COR-L47 (cell line): ENCODE results near the gene RGS8.

ENCODE experiments used
- DNase-seq: peaks from one replicate; lab custom pipeline; 2025; lab: John Stamatoyannopoulos, UW

Gene RGS8

GRCh38 chr1:182671750-182672486 lies 12.5 kb downstream of the RGS8 start:
- peak; percentile 72 for DNase-seq

DNA sequence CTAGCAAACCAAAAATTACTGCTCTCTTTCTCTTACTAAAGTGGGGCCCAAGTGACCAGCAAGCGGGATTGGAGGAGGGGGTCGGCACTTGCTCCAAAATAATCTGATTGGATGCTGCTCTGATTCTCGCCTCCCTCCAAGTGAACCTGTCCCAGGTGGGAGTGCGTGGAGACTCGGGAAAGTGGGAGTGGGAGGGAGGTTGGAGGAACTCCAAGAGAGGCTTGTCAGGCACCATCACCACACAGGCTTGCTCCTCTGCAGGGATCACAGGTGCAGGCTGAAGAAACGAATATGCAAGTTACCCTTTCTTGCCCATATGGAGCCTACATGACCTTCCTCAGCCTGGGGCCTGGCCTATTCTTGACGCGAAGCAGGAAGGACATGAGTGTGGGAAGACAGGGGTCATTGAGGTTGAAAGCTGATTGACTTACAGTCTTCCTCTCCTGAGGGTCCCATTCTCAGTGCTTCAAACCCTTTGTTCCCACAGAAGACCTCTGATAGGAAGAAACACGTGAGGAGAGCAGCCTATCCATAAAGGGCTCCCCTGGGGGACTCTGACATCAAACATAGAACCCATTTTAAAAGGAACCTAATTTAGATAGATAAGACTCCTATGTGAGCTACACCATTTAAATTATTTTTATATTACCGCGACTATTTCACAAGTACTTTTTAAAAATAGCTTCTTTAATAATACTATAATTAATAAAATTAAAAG lies 14.2 kb downstream of the RGS8 start:
- DNase-seq = no peak

DNA sequence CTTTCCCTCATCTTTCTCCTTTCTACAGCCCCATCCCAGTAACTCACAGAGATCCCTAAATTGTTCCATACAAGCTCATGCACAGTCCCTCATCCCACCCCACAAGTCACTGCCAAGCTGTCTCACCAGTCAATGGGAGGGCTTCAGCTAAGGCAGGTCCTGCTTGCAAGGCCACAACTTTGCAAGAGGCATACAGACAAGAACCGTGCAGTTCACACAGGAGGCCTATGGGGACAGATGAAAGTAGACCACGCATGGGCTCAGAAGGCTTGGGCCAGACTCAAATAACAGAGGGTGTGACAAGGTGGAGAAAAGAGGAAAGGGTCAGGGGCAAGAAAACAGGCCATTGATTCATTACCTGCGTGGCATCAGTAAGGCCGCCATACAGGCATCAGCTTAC lies 15.1 kb downstream of the RGS8 start:
- no peak for DNase-seq

- no peak for DNase-seq
Measured at GRCh38 chr1:182668521-182669054, 15.8 kb downstream of the RGS8 start.

DNA sequence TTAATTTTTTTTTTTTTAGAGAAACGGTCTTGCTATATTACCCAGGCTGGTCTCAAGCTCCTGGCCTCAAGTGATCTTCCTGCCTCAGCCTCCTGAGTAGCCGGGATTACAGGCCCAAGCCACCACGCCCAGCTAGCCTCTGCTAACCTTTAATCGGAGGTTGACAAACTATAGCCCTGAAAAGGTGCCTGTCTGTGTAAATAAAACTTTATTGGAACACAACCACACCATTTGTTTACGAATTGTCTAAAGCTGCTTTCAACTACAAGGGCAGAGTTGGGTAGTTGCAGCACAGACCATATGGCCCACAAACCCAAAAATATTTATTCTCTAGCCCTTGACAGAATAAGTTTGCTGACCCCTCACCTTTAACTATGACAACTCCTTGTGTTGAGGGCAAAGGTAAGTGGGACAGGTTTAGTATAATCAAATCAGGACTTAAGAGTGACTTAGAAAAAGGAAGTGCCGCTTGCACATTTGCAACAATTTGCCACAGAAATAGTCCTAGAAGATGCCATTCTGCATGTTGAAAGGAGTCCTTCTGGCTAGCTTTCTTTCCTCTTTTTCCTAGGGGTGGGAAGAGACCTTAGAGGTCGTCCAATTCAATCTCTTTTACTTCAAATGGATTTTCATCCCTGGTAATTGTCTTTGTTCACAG lies 16.4 kb downstream of the RGS8 start:
- no peak for DNase-seq

DNA sequence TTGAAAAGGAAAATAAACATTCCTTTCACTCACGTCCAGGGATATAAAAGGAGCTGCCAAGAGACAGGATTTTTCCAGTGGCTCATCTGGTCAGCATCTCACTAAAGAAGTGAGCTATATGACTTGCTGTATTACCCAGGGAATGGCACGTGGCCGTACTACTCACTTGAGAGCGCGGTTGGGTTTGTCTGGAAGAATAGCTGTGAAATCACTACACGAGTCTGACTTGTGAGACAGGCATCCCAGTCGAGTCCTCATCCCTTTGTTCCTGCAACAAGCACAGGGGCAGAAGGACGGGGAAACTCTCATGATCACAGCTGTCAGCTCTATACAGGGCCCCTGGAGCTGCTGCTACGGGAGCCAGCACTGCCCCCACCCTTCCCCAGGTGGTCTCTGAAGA lies 17.7 kb downstream of the RGS8 start:
- no peak for DNase-seq

GRCh38 chr1:182664296-182664695 lies 20.1 kb downstream of the RGS8 start:
- no peak for DNase-seq

- no peak for DNase-seq
Measured at GRCh38 chr1:182662956-182663355, 21.4 kb downstream of the RGS8 start.

DNA sequence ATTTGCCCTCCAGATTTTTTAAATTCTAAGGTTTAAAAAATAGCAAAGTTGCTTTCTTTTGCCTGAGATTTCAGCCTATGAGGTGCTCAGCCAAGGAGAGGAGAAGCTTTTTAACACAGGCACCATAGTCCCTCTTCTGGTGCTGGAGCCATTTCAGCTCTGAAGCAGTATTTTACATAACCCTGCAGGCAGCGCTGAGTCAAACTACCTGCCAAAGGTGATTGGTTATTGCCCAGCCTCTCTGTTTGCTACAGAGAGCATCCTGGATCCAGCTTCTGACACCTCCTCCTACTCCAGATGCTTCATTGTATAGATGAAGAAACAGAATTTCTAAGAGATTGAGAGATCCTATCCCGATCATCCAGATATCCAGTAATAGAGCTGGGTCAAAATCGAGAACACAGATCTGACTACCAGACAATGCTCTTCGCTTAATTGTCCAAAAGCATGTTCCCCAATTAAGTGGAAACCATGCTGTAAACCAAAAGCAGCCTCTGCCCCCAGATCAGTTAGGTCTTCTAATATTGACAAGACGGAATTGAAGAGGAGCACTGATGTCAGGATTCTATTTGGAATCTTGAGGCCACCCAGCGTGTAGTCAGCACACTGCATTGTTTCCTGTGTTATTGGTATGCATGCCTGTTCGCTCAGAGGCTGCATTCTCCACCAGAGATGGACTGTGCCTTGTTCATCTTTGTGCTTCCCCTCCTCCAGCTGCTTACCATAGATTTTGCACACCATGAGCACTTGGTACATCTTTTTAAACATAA lies 22.1 kb downstream of the RGS8 start:
- no peak for DNase-seq

DNA sequence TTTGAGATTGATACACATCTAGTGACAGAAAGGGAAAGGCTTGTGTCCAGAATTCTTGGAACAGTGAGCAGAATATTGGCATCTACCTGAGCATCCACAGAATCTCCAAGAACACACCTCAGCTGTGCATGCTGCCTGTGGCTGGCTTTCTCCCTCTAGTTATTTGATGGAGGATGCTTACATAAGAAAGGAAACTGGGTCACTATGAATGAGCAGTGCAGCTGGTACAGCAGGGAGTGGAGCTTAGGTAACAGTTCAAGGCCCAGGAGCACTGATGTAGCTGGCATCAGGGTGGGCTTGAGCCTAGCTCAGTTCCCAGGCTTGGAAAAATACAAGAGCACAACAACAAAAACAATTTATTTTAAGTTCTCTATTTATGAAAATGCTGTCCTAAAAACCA lies 26.3 kb downstream of the RGS8 start:
- DNase-seq = no peak

- DNase-seq = no peak
Measured at GRCh38 chr1:182656842-182657397, 27.5 kb downstream of the RGS8 start.

DNA sequence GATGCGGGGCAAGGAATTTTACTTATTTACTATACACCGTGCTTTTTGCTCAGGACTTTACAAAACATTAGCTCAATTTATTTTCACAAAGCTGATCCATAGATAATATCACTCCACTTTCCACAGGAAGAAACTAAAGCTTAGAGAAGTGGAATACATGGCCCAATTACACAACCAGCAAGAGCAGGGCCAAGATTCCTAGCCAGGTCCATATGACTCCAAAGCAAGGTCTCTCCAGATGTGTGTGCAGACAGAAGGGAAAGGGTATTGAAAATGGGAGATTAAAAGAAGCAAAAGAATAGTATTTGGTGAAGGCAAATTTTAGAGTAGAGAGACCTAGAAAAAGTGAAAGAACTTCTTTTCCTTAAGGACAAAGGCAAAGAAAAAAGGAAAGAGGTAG lies 30.4 kb downstream of the RGS8 start:
- DNase-seq = no peak

DNA sequence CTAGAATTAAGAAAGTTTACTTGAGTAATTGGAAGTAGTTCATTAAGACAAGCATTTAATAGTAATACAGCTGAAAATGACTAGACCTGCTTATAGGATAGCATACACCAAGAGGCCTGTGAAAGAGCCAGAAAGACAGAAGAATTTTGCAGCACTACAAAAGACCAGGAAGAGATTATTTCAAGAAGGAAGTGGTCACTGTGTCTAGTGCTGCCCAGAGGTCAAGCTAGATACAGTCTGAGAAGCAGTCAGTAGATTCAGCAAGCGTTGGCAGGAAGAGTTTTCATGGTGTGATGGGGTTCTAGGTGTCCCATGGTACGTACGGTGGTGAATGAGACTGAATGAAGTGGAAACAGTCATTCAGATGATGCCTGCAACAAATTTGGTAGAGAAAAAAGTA lies 31.5 kb downstream of the RGS8 start:
- DNase-seq = no peak

- no peak for DNase-seq
Measured at GRCh38 chr1:182651339-182651724, 33.1 kb downstream of the RGS8 start.

GRCh38 chr1:182650678-182651338 lies 33.6 kb downstream of the RGS8 start:
- DNase-seq = no peak

DNA sequence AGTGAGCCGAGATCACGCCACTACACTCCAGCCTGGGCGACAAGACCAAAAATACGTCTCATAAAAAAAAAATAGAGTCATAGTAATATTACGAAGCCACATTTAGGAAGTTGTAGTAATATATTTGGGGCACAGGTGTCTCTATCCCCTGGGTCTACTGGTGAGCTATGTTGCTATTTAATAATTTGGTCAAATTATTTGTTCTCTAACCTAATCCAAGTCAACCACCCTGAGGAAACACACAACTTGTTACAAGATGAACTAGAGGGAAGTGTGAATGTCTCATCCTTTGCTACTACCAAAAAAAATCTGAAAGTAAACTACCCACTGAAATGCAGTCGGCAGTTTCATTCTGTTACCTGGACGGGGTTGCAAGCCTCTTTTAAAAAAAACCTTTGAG lies 35.3 kb downstream of the RGS8 start:
- DNase-seq = no peak

DNA sequence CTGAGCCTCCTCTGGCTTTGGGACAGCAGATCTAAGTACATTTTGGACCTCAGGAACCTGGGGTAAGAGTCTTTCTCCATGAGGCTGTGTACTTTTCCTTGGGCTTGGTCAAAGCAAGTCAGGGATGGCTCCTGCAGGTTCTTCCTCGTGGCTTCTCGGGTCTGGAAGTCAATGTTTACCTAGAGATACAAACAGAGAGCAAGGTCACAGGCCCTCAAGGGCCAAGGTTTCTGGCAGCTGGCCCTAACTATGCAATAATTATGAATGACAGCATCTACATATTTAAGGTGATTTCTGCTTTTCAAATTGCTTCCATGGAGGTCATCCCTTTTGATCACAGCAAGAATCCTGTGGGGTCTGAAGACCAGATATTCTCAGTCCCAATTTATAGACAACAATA lies 37.6 kb downstream of the RGS8 start:
- no peak for DNase-seq

DNA sequence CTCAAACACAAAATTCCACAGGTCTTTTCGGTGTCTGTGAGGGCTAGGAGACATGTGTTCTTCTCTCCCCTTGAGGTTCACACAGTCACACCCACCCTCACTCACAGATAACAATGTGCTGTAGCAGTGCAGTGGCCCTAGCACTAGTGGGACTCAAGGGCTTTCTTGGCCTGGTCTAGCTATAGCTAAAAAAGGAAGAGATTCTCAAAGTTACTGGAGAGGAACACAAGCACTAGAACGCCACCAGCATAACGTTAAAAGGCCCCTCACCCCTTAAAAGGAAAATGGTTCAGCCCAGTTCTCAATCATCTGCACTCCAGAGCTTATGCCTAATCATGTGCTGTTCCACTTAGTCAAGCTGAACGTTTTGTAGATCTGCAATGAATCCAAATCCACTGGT lies 39.5 kb downstream of the RGS8 start:
- DNase-seq = no peak

GRCh38 chr1:182643699-182644098 lies 40.7 kb downstream of the RGS8 start:
- DNase-seq = no peak

GRCh38 chr1:182642461-182642860 lies 41.9 kb downstream of the RGS8 start:
- no peak for DNase-seq

GRCh38 chr1:182641561-182641960 lies 42.8 kb downstream of the RGS8 start:
- no peak for DNase-seq
